Urinary bladder (tissue), 4 donors: ENCODE results near the gene TNFRSF25. TPM values are rescaled to one million over a fixed set of nuclear protein-coding genes. Genes with fewer than 3 reads are reported as not detected.

ENCODE experiments used
- DNase-seq: peaks from one replicate; pipeline ENCODE4 v3.0.0-alpha.2; 2015; ENCODE audit errors: extremely low spot score
- H3K27ac ChIP-seq: one replicate; pipeline ENCODE4 v1.5.1; 2013; ENCODE audit warnings: low read depth, mild to moderate bottlenecking, moderate library complexity
- H3K36me3 ChIP-seq: one replicate; pipeline ENCODE4 v1.6.1; 2013; ENCODE audit warnings: mild to moderate bottlenecking, moderate library complexity; ENCODE audit not compliant: insufficient read depth
- H3K4me1 ChIP-seq: one replicate; pipeline ENCODE4 v1.6.1; 2013; ENCODE audit warnings: mild to moderate bottlenecking, moderate library complexity; ENCODE audit not compliant: insufficient read depth
- H3K4me3 ChIP-seq: one replicate; pipeline ENCODE4 v1.5.1; 2013; ENCODE audit warnings: low read depth, low read length
- WGBS: extraction: QIAGEN DNeasy Blood & Tissue Kit; methylation state at CpG from one replicate; pipeline ENCODE4 v1.1.7; 2013; 5-methylcytosine and 5-hydroxymethylcytosine counted together
- polyA plus RNA-seq: library from polyadenylated mRNA; stranded (reverse); fragments of 200-250 nt; gene quantifications from one replicate; pipeline ENCODE4 v1.2.3, GENCODE V29; 2013
- total RNA-seq: library from RNA; depleted of rRNA; stranded (reverse); fragments of >200 nt; gene quantifications from one replicate; pipeline ENCODE4 v1.2.3, GENCODE V29; 2014
- donor health status: healthy with polysubstance abuse.
- donor health status: healthy.

TNFRSF25 gene
- total and polyA plus RNA-seq, 2 donors, result 4.3 to 7.1 TPM

- H3K4me1 ChIP-seq, result no peaks in the 10 kb centered on the region
- WGBS, result 81% methylated on average over 33 of the region's 33 CpGs
- no peaks in the 10 kb centered on the region for H3K36me3 ChIP-seq
These were observed 8.2 kb upstream of the TNFRSF25 start for GRCh38 chr1:6473974-6474814.

DNA sequence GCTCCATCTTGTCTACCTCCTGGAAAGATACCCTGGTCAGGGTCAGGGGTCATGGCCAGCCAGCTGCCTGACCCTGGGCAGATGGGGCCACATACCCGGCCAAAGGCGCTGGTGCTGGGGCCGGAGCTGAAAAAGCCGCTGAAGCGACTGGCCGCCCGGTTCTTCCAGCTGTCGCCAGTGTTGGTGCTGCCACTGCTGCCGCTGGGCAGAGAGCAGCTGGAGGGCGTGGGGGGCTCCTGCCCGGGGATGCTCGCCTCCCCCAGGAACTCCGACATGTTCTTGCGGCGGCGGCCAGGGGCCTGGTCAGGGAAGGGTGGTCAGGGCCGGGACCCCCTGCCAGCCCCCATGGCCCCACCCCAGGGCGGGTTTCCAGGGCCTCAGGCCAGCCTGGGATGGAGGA is 7.2 kb upstream of the TNFRSF25 start:
- Histone ChIP-seq H3K4me3 (no peak overlapping the region), H3K27ac (no peak overlapping the region), H3K36me3 (no peaks in the 10 kb centered on the region), H3K4me1 (no peaks in the 10 kb centered on the region)
- no peak for DNase-seq
- 95% methylated on average over 18 of the region's 18 CpGs for WGBS

More at GRCh38 chr1:6473974-6474814, 8.2 kb upstream of the TNFRSF25 start:
- Histone ChIP-seq H3K27ac (no peak overlapping the region), H3K4me3 (no peak overlapping the region)
- no peak for DNase-seq

DNA sequence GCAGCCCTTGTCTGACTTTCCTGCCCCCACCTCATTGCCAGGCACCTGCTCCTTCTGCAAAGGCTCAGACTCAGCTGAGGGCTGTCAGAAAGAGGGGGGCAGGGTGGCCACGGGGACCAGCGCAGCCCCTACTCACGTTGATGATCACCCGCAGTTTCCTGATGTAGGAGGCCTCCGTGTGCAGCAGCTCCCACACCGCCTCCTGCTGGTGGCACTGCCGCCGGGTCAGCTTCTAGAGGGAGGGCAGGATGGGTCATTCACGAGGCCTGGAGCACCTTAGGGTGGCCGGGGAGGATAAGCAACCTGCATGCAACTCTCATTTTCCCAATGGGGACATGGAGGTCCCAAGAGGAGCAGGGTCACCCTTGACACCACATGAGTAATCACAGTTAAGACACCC is 6.4 kb upstream of the TNFRSF25 start:
- no peak for DNase-seq
- 83% methylated on average over 10 of the region's 10 CpGs for WGBS
- H3K4me3 ChIP-seq, result no peak overlapping the region
- H3K4me1 ChIP-seq, result no peaks in the 10 kb centered on the region
- no peaks in the 10 kb centered on the region for H3K36me3 ChIP-seq
- no peak overlapping the region for H3K27ac ChIP-seq

DNA sequence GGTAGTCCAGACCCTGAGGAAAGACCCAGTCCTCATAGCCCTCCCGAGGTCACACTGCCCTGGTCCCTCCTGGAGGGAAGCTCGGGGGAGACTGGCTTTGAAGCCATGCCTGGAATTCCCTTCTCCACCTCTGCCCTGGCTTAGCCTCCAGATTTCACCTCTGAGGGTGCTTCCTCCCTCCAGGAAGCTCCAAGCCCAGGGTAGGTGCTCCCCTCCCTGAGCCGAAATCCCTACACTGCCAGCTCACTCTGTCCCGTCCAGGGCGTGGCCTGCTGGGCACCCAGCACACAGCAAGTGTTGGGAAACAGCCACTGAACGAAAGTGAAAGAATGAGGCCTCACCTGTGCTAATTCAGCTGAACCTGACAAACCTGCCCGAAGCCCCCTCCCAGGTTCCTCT is 6.0 kb upstream of the TNFRSF25 start:
- Histone ChIP-seq H3K36me3 (no peaks in the 10 kb centered on the region), H3K4me3 (no peak overlapping the region), H3K4me1 (no peaks in the 10 kb centered on the region), H3K27ac (peak overlapping the region; percentile 74)
- no peak for DNase-seq
- 84% methylated on average over 7 of the region's 7 CpGs for WGBS

GRCh38 chr1:6471086-6471969 is 5.4 kb upstream of the TNFRSF25 start:
- 72% methylated on average over 67 of the region's 67 CpGs for WGBS
- H3K36me3 ChIP-seq, result no peaks in the 10 kb centered on the region
- H3K4me1 ChIP-seq, result no peaks in the 10 kb centered on the region
- no peak overlapping the region for H3K4me3 ChIP-seq
- DNase-seq, result no peak
- peak overlapping the region; percentile 74 for H3K27ac ChIP-seq

DNA sequence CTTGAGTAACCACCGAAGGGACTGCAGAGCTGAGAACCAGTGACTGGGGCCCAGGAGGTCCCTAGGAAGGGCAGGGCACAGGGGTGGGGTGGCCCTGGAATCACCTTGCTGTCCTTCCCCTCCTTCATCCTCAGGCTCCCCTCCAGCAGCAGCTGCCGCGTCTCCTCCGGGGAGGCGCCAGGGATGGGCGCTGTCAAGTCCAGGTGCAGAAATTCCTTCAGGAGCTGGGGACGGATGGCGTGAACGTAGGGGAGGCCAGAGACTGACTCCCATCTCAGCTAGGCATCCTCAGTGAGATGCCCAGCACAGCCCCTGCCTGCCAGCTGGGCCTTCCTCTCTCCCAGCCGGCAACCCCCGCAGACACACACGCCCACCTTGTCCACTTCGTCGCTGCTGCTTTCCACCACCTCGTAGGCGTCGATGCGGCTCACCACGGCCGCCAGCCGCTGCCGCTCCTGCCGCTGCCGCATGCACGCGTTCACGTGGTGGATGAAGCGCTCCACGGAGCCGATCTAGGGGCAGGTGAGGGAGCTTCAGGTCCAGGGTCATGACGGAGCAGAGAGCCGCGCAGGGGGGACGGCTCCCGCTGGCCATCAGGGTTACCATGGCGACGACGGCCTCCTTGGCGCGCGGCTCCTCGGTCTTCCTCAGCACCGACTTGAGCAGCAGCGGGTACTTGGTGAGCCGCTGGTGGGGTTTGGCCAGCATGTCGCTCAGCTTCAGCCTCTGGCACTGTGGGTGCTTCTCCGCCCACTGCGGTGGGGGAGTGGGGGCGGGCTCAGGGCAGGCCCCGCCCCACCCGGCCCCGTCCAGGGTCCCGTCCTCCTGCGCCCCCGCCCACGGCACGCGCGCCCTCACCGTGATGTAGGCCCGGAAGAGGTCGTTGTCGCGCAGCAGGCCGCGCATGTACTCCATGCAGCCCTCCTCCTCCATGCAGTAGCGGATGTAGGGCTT is 4.4 kb upstream of the TNFRSF25 start:
- Histone ChIP-seq H3K27ac (no peak overlapping the region), H3K4me3 (no peak overlapping the region), H3K4me1 (no peaks in the 10 kb centered on the region), H3K36me3 (no peaks in the 10 kb centered on the region)
- 76% methylated on average over 67 of the region's 67 CpGs for WGBS
- no peak for DNase-seq

DNA sequence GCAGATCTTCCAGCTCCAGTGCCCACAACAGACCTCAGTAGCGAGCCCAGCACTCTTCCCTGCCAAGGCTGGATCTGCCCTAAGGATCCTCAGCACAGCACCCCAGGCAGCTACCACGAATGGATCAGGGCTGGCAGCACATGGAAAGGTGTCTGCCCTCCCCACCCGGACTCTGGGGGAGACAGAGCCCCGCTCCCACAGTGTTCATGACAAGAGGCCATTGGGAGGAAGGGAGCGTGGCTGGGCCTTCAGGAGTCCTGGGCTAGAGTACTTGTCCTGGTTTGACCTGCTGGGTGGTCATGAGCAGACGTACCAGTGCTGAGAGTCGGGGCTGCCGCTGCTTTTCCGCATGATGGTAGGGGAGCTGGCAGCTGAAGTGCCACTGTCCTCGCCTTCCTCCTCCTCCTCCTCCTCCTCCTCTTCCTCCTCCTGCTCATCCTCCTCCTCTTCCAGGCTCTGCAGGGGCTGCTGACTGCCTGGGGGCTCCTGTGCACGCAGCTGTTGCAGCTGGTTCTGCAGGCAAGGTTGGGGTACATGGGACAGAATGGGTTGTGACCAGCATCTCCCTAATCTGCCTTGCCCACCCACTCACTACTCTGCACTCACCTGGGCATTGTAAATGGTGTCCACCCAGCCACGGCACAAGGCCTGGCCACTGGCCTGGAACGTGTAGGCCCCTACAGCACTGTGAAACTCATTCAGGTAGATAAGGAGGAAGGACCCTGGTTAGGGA is 2.9 kb upstream of the TNFRSF25 start:
- 93% methylated on average over 13 of the region's 13 CpGs for WGBS
- Histone ChIP-seq H3K4me3 (no peak overlapping the region), H3K36me3 (no peaks in the 10 kb centered on the region), H3K27ac (no peak overlapping the region), H3K4me1 (no peaks in the 10 kb centered on the region)
- no peak for DNase-seq

DNA sequence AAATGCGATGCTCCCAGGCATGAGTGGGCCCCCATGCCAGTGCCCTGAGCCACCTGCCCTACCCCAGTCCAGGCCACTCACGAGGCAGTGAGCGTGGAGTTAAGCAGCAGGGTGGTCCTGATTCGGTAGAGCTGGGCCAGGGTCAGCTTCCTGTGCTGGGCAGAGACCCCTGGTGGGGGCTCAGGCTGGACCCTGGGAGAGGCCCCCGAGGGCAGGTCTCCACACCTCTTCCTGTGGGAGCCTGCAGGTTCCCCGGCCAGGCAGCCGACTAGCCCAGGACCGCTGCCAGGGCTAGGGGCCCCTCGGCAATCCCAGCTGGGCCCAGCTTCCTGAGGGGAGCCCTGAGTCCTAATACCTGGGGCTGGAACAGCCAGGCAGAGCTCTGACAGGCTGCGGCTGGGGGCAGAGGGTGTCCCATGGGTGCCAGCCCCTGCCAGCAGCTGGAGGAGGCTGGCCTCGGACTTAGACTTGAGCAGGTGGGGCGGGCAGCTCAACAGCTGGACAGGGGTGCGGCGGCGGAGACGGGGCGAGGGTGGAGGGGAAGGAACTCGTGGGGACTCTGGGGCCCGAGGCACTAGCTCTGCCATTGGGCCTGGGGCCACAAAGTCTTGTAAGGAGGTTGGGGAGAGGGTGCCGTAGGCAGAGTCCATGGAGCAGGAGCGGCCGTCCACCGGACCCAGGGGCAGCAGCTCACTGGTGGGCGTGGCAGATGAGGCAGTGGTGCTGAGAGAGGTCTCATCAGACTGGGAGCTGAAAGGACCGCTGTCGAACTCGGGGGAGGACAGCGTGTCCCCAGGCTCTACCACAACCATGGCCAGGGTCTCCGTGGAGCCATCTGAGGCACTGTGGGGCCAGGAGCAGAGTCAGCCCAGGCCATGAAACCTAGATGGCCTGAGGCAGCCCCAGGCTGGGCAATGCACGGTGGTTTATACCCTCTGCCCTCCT is 2.0 kb upstream of the TNFRSF25 start:
- no peak for DNase-seq
- no peaks in the 10 kb centered on the region for H3K4me1 ChIP-seq
- no peak overlapping the region for H3K27ac ChIP-seq
- H3K4me3 ChIP-seq, result no peak overlapping the region
- WGBS, result 90% methylated on average over 30 of the region's 30 CpGs
- H3K36me3 ChIP-seq, result no peaks in the 10 kb centered on the region

DNA sequence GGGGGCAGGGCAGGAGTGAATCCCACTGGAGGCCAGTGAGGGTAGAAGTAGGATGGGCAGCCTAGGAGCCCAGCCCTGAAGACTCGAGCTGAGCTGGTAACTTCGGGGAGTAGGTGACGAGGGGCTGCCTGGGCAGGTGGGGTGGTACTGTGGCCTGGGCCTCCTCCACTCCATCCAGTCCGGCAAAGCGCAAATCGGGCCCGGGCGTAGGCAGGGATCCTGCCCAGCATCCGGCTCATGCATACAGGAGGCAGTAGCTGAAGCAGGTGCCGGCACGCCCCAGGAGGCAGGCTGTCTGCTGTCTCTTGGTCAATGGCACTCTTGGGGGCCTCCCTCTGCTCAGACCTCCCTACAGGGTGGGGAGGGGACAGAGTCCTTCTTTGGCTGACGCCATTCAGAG is 1.3 kb upstream of the TNFRSF25 start:
- WGBS, result 94% methylated on average over 12 of the region's 12 CpGs
- no peaks in the 10 kb centered on the region for H3K36me3 ChIP-seq
- no peaks in the 10 kb centered on the region for H3K4me1 ChIP-seq
- H3K27ac ChIP-seq, result no peak overlapping the region
- no peak for DNase-seq
- H3K4me3 ChIP-seq, result no peak overlapping the region

GRCh38 chr1:6466751-6467150 is 778 bp upstream of the TNFRSF25 start:
- no peak for DNase-seq
- Histone ChIP-seq H3K27ac (no peak overlapping the region), H3K4me3 (no peak overlapping the region), H3K4me1 (no peaks in the 10 kb centered on the region), H3K36me3 (no peaks in the 10 kb centered on the region)
- 96% methylated on average over 5 of the region's 5 CpGs for WGBS

DNA sequence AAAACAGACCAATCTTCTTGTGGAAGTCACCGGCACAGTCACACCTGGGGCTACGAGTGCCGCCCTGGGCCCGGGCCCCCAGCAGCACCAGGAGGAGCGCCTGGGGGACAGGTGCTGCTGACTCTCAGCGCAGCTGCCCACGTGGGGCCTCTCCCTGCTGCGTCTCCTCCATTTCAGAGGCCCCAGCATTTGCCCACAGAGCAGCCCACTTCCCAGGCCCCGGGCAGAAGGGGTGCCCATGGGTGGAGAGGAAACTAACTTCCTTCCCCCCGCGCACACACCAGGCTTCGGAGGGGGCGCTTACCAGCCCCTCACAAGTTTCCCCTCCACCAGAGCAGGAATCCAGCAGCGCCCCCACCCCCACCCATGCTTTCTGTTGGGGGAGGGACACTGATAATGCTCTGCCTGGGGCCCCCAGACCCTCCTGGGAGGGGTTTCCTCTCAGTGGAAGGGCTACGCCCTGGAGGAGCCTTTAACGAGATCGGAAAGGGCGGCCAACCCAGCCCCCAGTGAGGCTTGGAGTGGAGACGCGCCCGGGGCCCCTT is 440 bp downstream of the TNFRSF25 start:
- 56% methylated on average over 21 of the region's 21 CpGs for WGBS
- H3K4me1 ChIP-seq, result no peaks in the 10 kb centered on the region
- no peak for DNase-seq
- peak overlapping the region; percentile 23 for H3K4me3 ChIP-seq
- no peaks in the 10 kb centered on the region for H3K36me3 ChIP-seq
- no peak overlapping the region for H3K27ac ChIP-seq

GRCh38 chr1:6464915-6465314 is 1.1 kb downstream of the TNFRSF25 start:
- Histone ChIP-seq H3K27ac (no peak overlapping the region), H3K36me3 (no peaks in the 10 kb centered on the region), H3K4me3 (no peak overlapping the region), H3K4me1 (no peaks in the 10 kb centered on the region)
- WGBS, result 82% methylated on average over 5 of the region's 5 CpGs
- no peak for DNase-seq
